ENCODE data around the gene DHX35. TPM values are rescaled to one million over a fixed set of nuclear protein-coding genes. Genes with fewer than 3 reads are reported as not detected.

The DHX35 gene
- total RNA-seq, 1 experiment from 2014 or later: 11.2 TPM

GRCh38 chr20:39039261-39039660 lies 77.1 kb downstream of the DHX35 start:
- POLR2A ChIA-PET: no interaction called here
- CTCF ChIA-PET: interaction anchor here (1.1 kb wide), 1 partner anchor 10 kb away, joined by 3 read pairs; no protein-coding TSS in a partner anchor
- Histone ChIP-seq H3K27me3 (ENCODE audit: insufficient read depth, low read length) (no peaks in the 10 kb centered on the region), H3K9ac (ENCODE audit: low read length) (no peak overlapping the region), H2AFZ (ENCODE audit: low read depth, low read length, poor library complexity, severe bottlenecking) (no peak overlapping the region), H3K9me2 (ENCODE audit: insufficient read depth) (no peaks in the 10 kb centered on the region), H3K27ac (ENCODE audit: low read depth, low read length) (no peak overlapping the region), H3K36me3 (ENCODE audit: control insufficient read depth in 1 of 2, insufficient read depth in 2 of 2, low read length in 2 of 2) (peaks cover 11 to 15% of the 10 kb centered on the region in 2 experiments; a peak in 3 of 4 replicates), H3K4me1 (ENCODE audit: control insufficient read depth in 1 of 2, insufficient read depth in 2 of 2, low read length in 2 of 2) (no peaks in the 10 kb centered on the region), H4K20me1 (ENCODE audit: insufficient read depth) (no peaks in the 10 kb centered on the region), H3K4me3 (replicated peaks in 1 of 2; ENCODE audit: low read depth in 1 of 2, low read length in 2 of 2) (no peak overlapping the region), H3K9me3 (ENCODE audit: control insufficient read depth in 1 of 2, insufficient read depth in 1 of 2, low read depth in 1 of 2, low read length in 2 of 2) (no peaks in the 10 kb centered on the region), H3K4me2 (ENCODE audit: low read length) (no peak overlapping the region), H3K79me2 (ENCODE audit: insufficient read depth, low read length) (no peaks in the 10 kb centered on the region)
- no TSS peak for BruUV-seq (replicated peaks)
- TF ChIP-seq RAD21 (IDR thresholded peaks at IDR 0.05; ENCODE audit: low read depth) (no peak), ZFX (IDR thresholded peaks at IDR 0.05) (no peak), SIN3A (IDR thresholded peaks at IDR 0.05; ENCODE audit: low read depth) (no peak), POLR2A (IDR thresholded peaks at IDR 0.05; ENCODE audit: borderline replicate concordance, extremely low read depth, insufficient read depth, insufficient read length) (no peak), TCF7L2 (IDR thresholded peaks at IDR 0.05; ENCODE audit: borderline replicate concordance, extremely low read depth, insufficient read depth, insufficient read length) (no peak), EZH2 (IDR thresholded peaks at IDR 0.05) (no peak), YY1 (IDR thresholded peaks at IDR 0.05; ENCODE audit: extremely low read depth, insufficient replicate concordance, low read depth, low read length) (no peak), FOSL1 (IDR thresholded peaks at IDR 0.05; ENCODE audit: low read depth) (no peak)
- TF ChIP-seq, protein P1, sequence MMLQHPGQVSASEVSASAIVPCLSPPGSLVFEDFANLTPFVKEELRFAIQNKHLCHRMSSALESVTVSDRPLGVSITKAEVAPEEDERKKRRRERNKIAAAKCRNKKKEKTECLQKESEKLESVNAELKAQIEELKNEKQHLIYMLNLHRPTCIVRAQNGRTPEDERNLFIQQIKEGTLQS (IDR thresholded peaks at IDR 0.05): no peak
- DNase-seq (ENCODE audit: low read depth, low spot score) (no peak), ATAC-seq (no peak)
- intact Hi-C loops (cut with micrococcal nuclease): loop anchor here (10.0 kb wide), 1 partner anchor 56 kb away; no protein-coding TSS in a partner anchor
- RAD21 ChIA-PET (ENCODE audit: low non-redundant PET in 1 of 2, low total read pairs in 2 of 2, uncharacterized antibody in 2 of 2, unreplicated experiment in 2 of 2): no interaction called here

- Histone ChIP-seq H4K20me1 (ENCODE audit: insufficient read depth) (no peaks in the 10 kb centered on the region), H3K27me3 (ENCODE audit: insufficient read depth, low read length) (no peaks in the 10 kb centered on the region), H3K4me1 (ENCODE audit: control insufficient read depth in 1 of 2, insufficient read depth in 2 of 2, low read length in 2 of 2) (no peaks in the 10 kb centered on the region), H3K9me2 (ENCODE audit: insufficient read depth) (no peaks in the 10 kb centered on the region), H3K4me3 (replicated peaks in 1 of 2; ENCODE audit: low read depth in 1 of 2, low read length in 2 of 2) (no peak overlapping the region), H2AFZ (ENCODE audit: low read depth, low read length, poor library complexity, severe bottlenecking) (no peak overlapping the region), H3K27ac (ENCODE audit: low read depth, low read length) (no peak overlapping the region), H3K4me2 (ENCODE audit: low read length) (no peak overlapping the region), H3K9me3 (ENCODE audit: control insufficient read depth in 1 of 2, insufficient read depth in 1 of 2, low read depth in 1 of 2, low read length in 2 of 2) (no peaks in the 10 kb centered on the region), H3K79me2 (ENCODE audit: insufficient read depth, low read length) (no peaks in the 10 kb centered on the region), H3K9ac (ENCODE audit: low read length) (no peak overlapping the region), H3K36me3 (ENCODE audit: control insufficient read depth in 1 of 2, insufficient read depth in 2 of 2, low read length in 2 of 2) (peaks cover 10 to 11% of the 10 kb centered on the region in 2 experiments; a peak in 3 of 4 replicates)
- ATAC-seq (no peak), DNase-seq (ENCODE audit: low read depth, low spot score) (no peak)
- ChIA-PET POLR2A (no interaction called here), CTCF (no interaction called here), RAD21 (ENCODE audit: low non-redundant PET in 1 of 2, low total read pairs in 2 of 2, uncharacterized antibody in 2 of 2, unreplicated experiment in 2 of 2) (no interaction called here)
- BruUV-seq (replicated peaks): no TSS peak
- intact Hi-C loops (cut with micrococcal nuclease): no loop called here
- TF ChIP-seq ZNF274 (IDR thresholded peaks at IDR 0.05; ENCODE audit: low read depth, low read length) (no peak), JUND (IDR thresholded peaks at IDR 0.05) (no peak), CBX3 (IDR thresholded peaks at IDR 0.05; ENCODE audit: low read depth) (no peak)
Measured at GRCh38 chr20:39040116-39040515, 78.0 kb downstream of the DHX35 start.

Data from HCT116 (cell line).